ENCODE measurements around the gene PRICKLE1. TPM values are rescaled to one million over a fixed set of nuclear protein-coding genes. Genes with fewer than 3 reads are reported as not detected.

The PRICKLE1 gene
- total RNA-seq, 3 donors from 2014 or later, result 0.93 to 7.1 (median 4.4) TPM

- ATAC-seq, result no peak
- intact Hi-C loops (cut with DNase I, micrococcal nuclease), result no loop called here
- H3K36me3 ChIP-seq (ENCODE audit: low read depth), result no peaks in the 10 kb centered on the region
- no peak for TF ChIP-seq CTCF (IDR thresholded peaks at IDR 0.05)
- DNase-seq, result no peak
- H3K9me3 ChIP-seq, result no peaks in the 10 kb centered on the region
- no peaks in the 10 kb centered on the region for H3K4me1 ChIP-seq (ENCODE audit: low read depth)
- H3K4me3 ChIP-seq, result no peak overlapping the region
Observed at GRCh38 chr12:42502682-42503081, 86.9 kb downstream of the PRICKLE1 start.

- intact Hi-C loops (cut with DNase I, micrococcal nuclease), result no loop called here
- DNase-seq (no peak), ATAC-seq (no peak)
- Histone ChIP-seq H3K9me3 (no peaks in the 10 kb centered on the region), H3K4me3 (no peak overlapping the region), H3K4me1 (ENCODE audit: low read depth) (no peaks in the 10 kb centered on the region), H3K36me3 (ENCODE audit: low read depth) (no peaks in the 10 kb centered on the region)
- no peak for TF ChIP-seq CTCF (IDR thresholded peaks at IDR 0.05)
Observed at GRCh38 chr12:42498549-42499247, 90.8 kb downstream of the PRICKLE1 start.

- Histone ChIP-seq H3K36me3 (ENCODE audit: low read depth) (no peaks in the 10 kb centered on the region), H3K4me1 (ENCODE audit: low read depth) (no peaks in the 10 kb centered on the region), H3K4me3 (no peak overlapping the region), H3K9me3 (no peaks in the 10 kb centered on the region)
- intact Hi-C loops (cut with DNase I, micrococcal nuclease), result no loop called here
- ATAC-seq (no peak), DNase-seq (no peak)
- TF ChIP-seq CTCF (IDR thresholded peaks at IDR 0.05), result no peak
Observed at GRCh38 chr12:42496886-42497285, 92.7 kb downstream of the PRICKLE1 start.

- no peaks in the 10 kb centered on the region for H3K9me3 ChIP-seq
- ATAC-seq (no peak), DNase-seq (no peak)
- no peak for TF ChIP-seq CTCF (IDR thresholded peaks at IDR 0.05)
- no peak overlapping the region for H3K4me3 ChIP-seq
- H3K4me1 ChIP-seq (ENCODE audit: low read depth), result no peaks in the 10 kb centered on the region
- H3K36me3 ChIP-seq (ENCODE audit: low read depth), result no peaks in the 10 kb centered on the region
- intact Hi-C loops (cut with DNase I, micrococcal nuclease), result no loop called here
Observed at GRCh38 chr12:42495244-42495643, 94.3 kb downstream of the PRICKLE1 start.

GRCh38 chr12:42492267-42492666 lies 97.3 kb downstream of the PRICKLE1 start:
- Histone ChIP-seq H3K4me1 (ENCODE audit: low read depth) (no peaks in the 10 kb centered on the region), H3K36me3 (ENCODE audit: low read depth) (no peaks in the 10 kb centered on the region), H3K9me3 (no peaks in the 10 kb centered on the region), H3K4me3 (no peak overlapping the region)
- no peak for DNase-seq
- intact Hi-C loops (cut with DNase I, micrococcal nuclease), result no loop called here
- no peak for ATAC-seq
- TF ChIP-seq CTCF (IDR thresholded peaks at IDR 0.05), result no peak

All from mucosa of descending colon (tissue), 3 donors.